Epithelial cell of esophagus (primary cell): Measurements from ENCODE around the gene SLC6A18.

Experiments used
- DNase-seq: peaks from one replicate; pipeline ENCODE4 v3.0.0; 2010; ENCODE audit warnings: low read depth
- H3K4me3 ChIP-seq: 2 replicates; pipeline ENCODE4 v1.5.1; 2011; ENCODE audit warnings: mild to moderate bottlenecking, low read length, control low read depth
- TF ChIP-seq, protein P1 (sequence below): IDR thresholded peaks from 2 replicates; pipeline ENCODE4 v1.5.1; 2011; ENCODE audit warnings: low read depth, mild to moderate bottlenecking, low read length, control low read depth, inconsistent platforms; ENCODE audit not compliant: insufficient read depth; ENCODE audit errors: missing control alignments

SLC6A18 gene

GRCh38 chr5:1202026-1202797, 23.0 kb upstream of the SLC6A18 start:
- no peak overlapping the region for H3K4me3 ChIP-seq
- no peak for DNase-seq
- TF ChIP-seq, protein P1, sequence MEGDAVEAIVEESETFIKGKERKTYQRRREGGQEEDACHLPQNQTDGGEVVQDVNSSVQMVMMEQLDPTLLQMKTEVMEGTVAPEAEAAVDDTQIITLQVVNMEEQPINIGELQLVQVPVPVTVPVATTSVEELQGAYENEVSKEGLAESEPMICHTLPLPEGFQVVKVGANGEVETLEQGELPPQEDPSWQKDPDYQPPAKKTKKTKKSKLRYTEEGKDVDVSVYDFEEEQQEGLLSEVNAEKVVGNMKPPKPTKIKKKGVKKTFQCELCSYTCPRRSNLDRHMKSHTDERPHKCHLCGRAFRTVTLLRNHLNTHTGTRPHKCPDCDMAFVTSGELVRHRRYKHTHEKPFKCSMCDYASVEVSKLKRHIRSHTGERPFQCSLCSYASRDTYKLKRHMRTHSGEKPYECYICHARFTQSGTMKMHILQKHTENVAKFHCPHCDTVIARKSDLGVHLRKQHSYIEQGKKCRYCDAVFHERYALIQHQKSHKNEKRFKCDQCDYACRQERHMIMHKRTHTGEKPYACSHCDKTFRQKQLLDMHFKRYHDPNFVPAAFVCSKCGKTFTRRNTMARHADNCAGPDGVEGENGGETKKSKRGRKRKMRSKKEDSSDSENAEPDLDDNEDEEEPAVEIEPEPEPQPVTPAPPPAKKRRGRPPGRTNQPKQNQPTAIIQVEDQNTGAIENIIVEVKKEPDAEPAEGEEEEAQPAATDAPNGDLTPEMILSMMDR: no peak

DNA sequence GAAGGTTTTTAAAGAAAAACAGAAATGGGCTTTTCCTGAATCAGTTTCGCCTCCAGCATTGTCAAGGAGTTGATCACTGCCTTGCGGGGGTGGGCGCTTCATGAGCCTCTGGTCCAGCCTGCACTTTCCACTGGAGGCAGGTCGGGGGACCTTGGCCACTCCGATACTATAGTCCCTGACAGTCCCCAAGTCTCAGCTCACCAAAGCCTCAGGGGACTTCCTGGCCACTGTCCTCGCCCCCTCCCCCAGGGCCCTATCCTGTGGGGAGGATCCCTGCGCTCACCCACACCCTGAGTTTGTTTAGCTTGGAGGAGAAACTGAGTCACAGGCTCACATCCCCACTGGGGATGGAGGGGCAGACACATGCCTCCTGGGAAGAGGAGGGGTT, 22.4 kb upstream of the SLC6A18 start:
- TF ChIP-seq, protein P1: no peak
- no peak for DNase-seq
- no peak overlapping the region for H3K4me3 ChIP-seq

DNA sequence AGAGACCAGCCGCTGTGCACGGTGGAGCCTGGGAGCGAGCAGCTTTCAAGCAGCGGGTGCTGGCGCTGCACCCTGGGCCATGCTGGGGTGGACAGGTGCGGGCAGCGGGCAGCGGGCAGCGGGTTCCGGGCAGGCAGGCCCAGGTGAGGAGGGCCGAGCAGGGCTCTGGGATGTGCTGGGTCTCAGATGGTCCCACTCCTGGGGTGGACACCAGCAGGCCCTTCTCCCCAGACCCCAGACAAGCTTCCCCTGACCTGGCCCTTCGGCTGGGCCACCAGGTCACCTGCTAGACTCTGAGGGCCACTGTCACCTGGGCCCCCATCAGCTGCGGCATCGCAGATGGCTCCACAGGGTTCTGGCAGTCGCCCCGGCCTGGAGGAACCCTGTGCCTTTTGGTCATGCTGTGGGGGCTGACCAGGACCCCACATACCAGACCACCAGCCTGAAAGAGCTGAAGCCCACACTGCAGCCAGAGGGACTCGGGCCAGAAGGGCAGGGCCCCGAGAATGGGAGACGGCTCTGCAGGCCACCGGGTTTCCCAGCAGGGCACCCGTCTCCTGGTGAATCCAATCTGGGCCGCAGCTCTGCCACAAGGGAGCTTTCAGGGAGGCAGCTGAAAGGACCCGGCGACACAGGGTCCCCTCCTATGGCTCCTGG, 21.7 kb upstream of the SLC6A18 start:
- DNase-seq: no peak
- H3K4me3 ChIP-seq: no peak overlapping the region
- TF ChIP-seq, protein P1: no peak

- TF ChIP-seq, protein P1: no peak
- H3K4me3 ChIP-seq: no peak overlapping the region
- DNase-seq: no peak
Measured at GRCh38 chr5:1203968-1204692, 21.1 kb upstream of the SLC6A18 start.

DNA sequence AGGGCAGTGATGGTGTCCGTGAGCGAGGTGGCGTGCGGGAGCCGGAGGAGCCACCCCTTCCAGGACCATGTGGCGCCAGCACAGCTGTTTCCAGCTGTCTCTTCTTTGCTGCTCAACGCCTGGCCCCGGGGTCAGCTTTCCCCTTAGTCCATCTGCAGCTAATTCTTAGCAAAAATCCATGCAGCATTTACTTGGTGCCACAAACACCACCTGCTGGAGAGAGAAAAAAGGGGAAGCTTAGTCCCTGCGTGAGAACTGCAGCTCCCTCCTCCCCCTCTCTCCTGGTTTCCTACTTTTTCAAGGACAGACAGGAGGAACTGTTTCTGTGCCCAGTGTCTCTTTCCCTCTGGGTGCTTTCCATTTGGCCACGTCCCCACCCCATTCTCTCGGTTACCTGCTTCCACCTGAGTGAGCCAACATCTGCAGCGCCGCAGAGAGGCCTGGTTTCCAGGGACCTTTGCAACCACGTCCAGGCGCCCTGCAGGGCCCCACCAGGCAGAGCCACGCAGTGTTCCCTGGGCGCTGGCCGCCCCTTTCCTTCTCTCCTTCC, 20.4 kb upstream of the SLC6A18 start:
- H3K4me3 ChIP-seq: no peak overlapping the region
- TF ChIP-seq, protein P1: peak; percentile 23

GRCh38 chr5:1205255-1206180, 19.7 kb upstream of the SLC6A18 start:
- H3K4me3 ChIP-seq: no peak overlapping the region
- TF ChIP-seq, protein P1: no peak
- no peak for DNase-seq

More for the DNA sequence above, 20.4 kb upstream of the SLC6A18 start:
- peak; percentile 2 for DNase-seq
